ENCODE results near the gene PRDM11. TPM values are rescaled to one million over a fixed set of nuclear protein-coding genes. Genes with fewer than 3 reads are reported as not detected.

PRDM11 gene
- total RNA-seq, 1 donor from 2014 or later: 7.5 TPM

- Mint-ChIP-seq H3K36me3 (ENCODE audit: unreplicated experiment) (no peaks in the 10 kb centered on the region), H3K4me3 (ENCODE audit: unreplicated experiment) (no peak overlapping the region), H3K27ac (ENCODE audit: unreplicated experiment) (no peak overlapping the region), H3K4me1 (ENCODE audit: low read depth, unreplicated experiment) (peaks cover 3% of the 10 kb centered on the region), H3K27me3 (ENCODE audit: unreplicated experiment) (peaks cover 4% of the 10 kb centered on the region), H3K9me3 (ENCODE audit: unreplicated experiment) (no peaks in the 10 kb centered on the region)
- no peak for DNase-seq
- no peak for TF ChIP-seq CTCF (IDR thresholded peaks at IDR 0.05; ENCODE audit: partially characterized antibody, unreplicated experiment)
These were observed 103.7 kb downstream of the PRDM11 start for GRCh38 chr11:45250035-45250718.

DNA sequence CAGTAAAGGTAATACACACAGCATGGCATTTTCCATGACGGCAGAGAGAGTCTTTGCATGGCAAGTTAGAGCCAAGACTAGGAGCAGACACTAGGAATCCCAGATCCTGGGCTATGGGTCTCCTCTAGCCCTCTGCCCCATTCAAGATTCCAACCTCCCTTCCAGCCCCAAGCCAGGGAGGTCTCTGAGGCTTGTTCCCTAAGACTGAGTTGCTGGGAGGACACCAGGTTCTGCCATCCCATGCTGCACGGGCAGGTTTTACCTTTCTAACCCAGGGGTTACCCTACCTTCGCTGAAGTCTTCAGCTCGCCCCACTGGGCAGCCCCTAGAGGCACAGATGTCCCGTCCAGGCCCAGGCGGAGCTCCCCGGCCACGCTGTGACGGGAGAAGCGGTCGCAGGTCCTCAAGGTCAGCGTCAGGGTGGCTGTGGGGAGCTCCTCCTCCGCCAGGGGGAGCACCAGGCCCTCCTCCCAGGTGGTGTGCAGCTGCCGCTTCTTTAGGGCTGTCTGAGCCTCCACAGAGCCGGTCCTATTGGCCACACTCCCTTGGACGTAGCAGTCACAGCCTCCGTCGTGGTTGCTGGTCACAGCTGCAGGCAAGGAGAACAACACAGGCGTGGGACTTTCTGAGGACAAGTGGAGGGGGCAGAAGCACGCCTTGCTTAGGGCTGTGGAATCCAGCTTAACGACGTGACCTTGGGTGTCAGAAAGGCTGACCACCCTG lies 105.9 kb downstream of the PRDM11 start:
- H3K36me3 Mint-ChIP-seq (ENCODE audit: unreplicated experiment): no peaks in the 10 kb centered on the region
- no peak overlapping the region for H3K4me3 Mint-ChIP-seq (ENCODE audit: unreplicated experiment)
- peaks cover under 1% of the 10 kb centered on the region for H3K4me1 Mint-ChIP-seq (ENCODE audit: low read depth, unreplicated experiment)
- DNase-seq: peak; percentile 90
- no peaks in the 10 kb centered on the region for H3K9me3 Mint-ChIP-seq (ENCODE audit: unreplicated experiment)
- peaks cover 4% of the 10 kb centered on the region for H3K27me3 Mint-ChIP-seq (ENCODE audit: unreplicated experiment)
- TF ChIP-seq CTCF (IDR thresholded peaks at IDR 0.05; ENCODE audit: partially characterized antibody, unreplicated experiment): peak; percentile 87
- H3K27ac Mint-ChIP-seq (ENCODE audit: unreplicated experiment): no peak overlapping the region

- H3K27ac Mint-ChIP-seq (ENCODE audit: unreplicated experiment): no peak overlapping the region
- no peak overlapping the region for H3K4me3 Mint-ChIP-seq (ENCODE audit: unreplicated experiment)
- no peaks in the 10 kb centered on the region for H3K4me1 Mint-ChIP-seq (ENCODE audit: low read depth, unreplicated experiment)
- H3K36me3 Mint-ChIP-seq (ENCODE audit: unreplicated experiment): no peaks in the 10 kb centered on the region
- peaks cover 2% of the 10 kb centered on the region for H3K27me3 Mint-ChIP-seq (ENCODE audit: unreplicated experiment)
- DNase-seq: no peak
- H3K9me3 Mint-ChIP-seq (ENCODE audit: unreplicated experiment): no peaks in the 10 kb centered on the region
- TF ChIP-seq CTCF (IDR thresholded peaks at IDR 0.05; ENCODE audit: partially characterized antibody, unreplicated experiment): no peak
These were observed 106.4 kb downstream of the PRDM11 start for GRCh38 chr11:45252877-45253276.

DNA sequence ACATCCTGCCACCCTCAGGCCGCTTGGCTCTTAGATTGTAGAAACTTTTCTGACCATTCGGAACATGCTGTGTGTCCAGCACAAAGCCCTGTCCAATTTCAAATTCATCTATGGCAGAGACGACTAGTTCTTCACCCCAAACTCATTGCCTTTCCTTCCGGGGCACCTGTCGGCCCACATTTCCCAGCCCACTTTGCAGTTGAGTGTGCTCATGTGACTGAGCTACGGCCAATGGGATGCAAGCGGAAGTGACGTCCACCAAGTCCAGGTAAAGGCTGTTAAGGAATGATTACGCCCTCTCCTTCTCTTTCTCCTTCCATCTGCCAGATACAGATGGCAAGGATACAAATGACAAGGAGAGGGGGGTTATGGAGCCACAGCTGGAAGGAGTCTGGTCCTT lies 107.2 kb downstream of the PRDM11 start:
- Mint-ChIP-seq H3K4me1 (ENCODE audit: low read depth, unreplicated experiment) (no peaks in the 10 kb centered on the region), H3K27ac (ENCODE audit: unreplicated experiment) (no peak overlapping the region), H3K9me3 (ENCODE audit: unreplicated experiment) (peaks cover 3% of the 10 kb centered on the region), H3K4me3 (ENCODE audit: unreplicated experiment) (no peak overlapping the region), H3K27me3 (ENCODE audit: unreplicated experiment) (peaks cover 2% of the 10 kb centered on the region), H3K36me3 (ENCODE audit: unreplicated experiment) (no peaks in the 10 kb centered on the region)
- no peak for DNase-seq
- no peak for TF ChIP-seq CTCF (IDR thresholded peaks at IDR 0.05; ENCODE audit: partially characterized antibody, unreplicated experiment)

GRCh38 chr11:45254070-45254469 lies 107.6 kb downstream of the PRDM11 start:
- DNase-seq: no peak
- no peak for TF ChIP-seq CTCF (IDR thresholded peaks at IDR 0.05; ENCODE audit: partially characterized antibody, unreplicated experiment)
- H3K4me1 Mint-ChIP-seq (ENCODE audit: low read depth, unreplicated experiment): no peaks in the 10 kb centered on the region
- H3K27me3 Mint-ChIP-seq (ENCODE audit: unreplicated experiment): no peaks in the 10 kb centered on the region
- H3K36me3 Mint-ChIP-seq (ENCODE audit: unreplicated experiment): no peaks in the 10 kb centered on the region
- H3K27ac Mint-ChIP-seq (ENCODE audit: unreplicated experiment): no peak overlapping the region
- no peak overlapping the region for H3K4me3 Mint-ChIP-seq (ENCODE audit: unreplicated experiment)
- peaks cover 4% of the 10 kb centered on the region for H3K9me3 Mint-ChIP-seq (ENCODE audit: unreplicated experiment)

Data from glutamatergic neuron (in vitro differentiated cells).